GM12892 (cell line): ENCODE data around the gene SLC11A2.

ENCODE experiments used
- POLR2A ChIP-seq: IDR thresholded peaks from 2 replicates; pipeline ENCODE4 v1.6.1; 2011; ENCODE audit warnings: low read depth, low read length, control low read depth
- POLR2AphosphoS5 ChIP-seq: IDR thresholded peaks from 2 replicates; pipeline ENCODE4 v1.6.1; 2011; ENCODE audit warnings: low read depth, low read length, control low read depth
- TAF1 ChIP-seq: IDR thresholded peaks from 2 replicates; pipeline ENCODE4 v1.6.1; 2011; ENCODE audit warnings: low read depth, mild to moderate bottlenecking, control low read depth, low read length, borderline replicate concordance

GRCh38 chr12:50934371-50934851 is 91.8 kb downstream of the SLC11A2 start:
- TF ChIP-seq POLR2A (no peak), TAF1 (no peak), POLR2AphosphoS5 (no peak)
